ENCODE data around the gene KCNH3.
"Not testable (repeated sequence)": the region's sequence is repeated elsewhere in the genome, so short reads cannot be mapped to it uniquely, and the experiment has no call there.

Gene KCNH3

DNA sequence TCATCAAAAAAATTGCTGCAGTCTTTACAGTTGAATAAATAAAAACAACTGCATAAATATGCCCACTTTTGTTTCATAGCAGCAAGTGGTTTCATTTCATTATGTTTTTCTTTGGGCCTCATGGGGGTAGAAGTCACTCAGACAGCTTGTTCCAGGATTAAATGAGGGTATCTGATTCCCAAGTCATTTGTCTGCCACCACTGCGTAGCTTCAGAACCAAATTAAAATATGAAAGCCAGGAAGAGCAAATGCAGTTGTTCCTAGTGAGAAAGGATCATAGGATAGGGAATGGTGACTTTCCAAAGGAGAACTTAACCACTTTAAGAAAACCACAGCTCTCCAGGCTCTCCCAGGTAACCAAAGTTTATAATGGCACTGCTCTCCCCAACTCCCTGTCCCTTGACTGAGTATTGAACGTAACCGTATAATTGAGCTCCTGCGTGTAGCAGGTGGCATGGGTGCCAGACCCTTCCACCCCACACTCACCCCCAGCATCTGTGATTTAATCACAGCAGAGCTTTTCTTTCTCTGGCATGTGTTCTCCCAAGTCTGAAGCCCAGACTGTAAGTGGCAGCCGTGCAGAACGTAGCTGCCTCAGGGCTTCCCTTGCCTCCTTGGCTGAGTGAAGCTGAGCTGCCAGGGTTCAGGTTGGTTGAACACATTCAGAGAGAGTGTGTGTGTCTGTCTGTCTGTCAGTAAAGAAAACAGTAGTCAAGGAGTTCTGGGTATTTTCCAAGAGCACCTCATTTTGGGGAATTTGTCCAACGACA is 11.3 kb upstream of the KCNH3 start:
- no peak for DNase-seq

DNA sequence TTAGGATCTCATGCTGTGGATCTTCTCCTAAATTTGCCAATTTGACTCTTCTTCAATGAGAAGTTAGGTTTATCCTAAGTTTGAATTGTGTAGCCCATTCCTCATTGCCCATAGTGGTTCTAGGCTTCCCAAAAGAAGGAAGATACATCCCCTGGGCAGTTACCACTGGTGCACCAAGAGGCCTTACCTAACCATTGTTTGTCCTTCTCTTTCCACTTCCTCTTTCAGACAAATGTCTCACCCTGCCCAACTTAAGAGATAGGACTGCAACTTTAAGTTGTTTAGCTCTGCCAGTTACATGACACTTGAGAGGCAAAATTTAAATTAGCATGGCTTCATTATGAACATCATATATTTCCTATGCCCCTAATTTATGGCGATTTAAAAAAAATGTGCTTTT is 9.4 kb upstream of the KCNH3 start:
- no peak for DNase-seq

DNA sequence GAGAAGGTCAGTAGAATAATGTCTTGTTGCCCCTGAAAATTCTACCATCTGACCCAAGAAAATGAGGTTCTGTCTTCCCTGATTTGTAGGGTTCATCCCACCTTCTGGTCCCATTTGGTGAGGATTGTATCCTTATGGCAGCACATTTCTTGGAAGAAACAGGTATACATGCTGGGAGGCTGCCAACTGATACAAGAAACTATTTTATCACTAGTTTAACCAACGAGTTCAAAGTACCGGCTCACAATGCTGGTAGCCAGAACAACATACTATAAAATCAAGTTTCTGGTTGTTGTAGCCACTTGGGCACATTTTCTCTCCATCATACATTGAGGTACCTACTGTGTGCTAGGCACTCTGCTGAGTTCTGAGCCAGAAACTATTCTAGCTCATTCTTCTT is 7.1 kb upstream of the KCNH3 start:
- no peak for DNase-seq

DNA sequence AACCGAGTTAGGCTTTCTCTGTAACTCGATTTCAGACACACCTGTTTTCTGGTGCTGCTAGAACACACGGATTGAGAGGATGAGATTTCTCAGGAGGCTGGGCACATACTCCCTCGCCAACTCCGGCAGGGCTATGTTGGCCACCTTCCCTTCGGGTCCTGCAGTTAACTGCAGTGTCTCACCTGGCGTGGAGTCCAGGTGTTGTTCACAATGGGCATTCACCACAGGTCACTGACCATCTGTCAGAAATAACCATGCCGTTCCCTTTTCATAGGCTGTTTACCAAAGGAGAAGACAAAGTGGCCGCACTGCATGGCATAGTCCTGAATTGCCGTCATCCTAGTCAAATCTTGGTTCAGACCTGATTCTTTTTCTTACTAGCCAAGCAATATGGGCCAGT is 5.5 kb upstream of the KCNH3 start:
- no peak for DNase-seq

DNA sequence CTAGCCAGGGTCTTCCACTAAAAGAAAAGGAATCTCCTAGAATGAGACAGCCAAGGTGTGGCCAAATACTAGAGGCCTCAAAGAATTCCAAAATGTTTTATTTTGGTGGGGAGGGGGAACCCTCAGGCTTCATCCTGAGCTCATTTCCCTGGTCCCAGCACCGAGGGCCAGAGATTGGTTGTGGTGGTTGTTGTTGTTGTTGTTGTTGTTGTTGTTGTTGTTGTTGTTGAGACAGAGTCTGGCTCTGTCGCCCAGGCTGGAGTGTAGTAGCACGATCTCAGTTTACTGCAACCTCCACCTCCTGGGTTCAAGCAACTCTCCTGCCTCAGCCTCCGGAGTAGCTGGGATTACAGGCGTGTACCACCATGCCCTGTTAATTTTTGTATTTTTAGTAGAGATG is 4.7 kb upstream of the KCNH3 start:
- not testable (repeated sequence) for DNase-seq

DNA sequence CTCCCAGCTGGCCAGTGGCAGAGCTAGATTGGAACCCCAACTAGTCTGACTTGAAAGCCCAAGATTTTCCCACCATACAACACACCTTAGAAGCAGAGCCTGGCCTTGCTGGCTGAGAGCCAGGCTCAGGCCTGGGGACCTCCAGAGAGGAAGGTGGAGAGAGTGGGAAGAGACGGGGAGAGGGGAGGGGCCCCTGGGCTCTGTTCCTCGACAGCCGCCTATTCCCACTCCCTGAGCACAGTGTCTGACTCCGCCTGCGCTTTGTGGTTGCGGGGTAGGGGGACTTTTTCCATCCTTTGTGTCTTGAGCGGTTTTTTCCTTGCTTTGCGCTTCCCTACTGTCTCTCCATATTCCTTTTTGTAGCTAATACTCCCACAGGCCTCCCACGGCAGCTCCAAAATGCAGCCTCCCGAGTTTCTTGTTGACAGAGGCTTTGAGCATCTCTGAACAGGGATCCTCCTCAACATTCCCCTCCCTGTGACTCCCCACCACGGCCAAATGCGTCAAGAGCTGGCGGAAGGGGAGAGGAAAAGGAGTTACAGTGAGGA is 4.0 kb upstream of the KCNH3 start:
- no peak for DNase-seq

DNA sequence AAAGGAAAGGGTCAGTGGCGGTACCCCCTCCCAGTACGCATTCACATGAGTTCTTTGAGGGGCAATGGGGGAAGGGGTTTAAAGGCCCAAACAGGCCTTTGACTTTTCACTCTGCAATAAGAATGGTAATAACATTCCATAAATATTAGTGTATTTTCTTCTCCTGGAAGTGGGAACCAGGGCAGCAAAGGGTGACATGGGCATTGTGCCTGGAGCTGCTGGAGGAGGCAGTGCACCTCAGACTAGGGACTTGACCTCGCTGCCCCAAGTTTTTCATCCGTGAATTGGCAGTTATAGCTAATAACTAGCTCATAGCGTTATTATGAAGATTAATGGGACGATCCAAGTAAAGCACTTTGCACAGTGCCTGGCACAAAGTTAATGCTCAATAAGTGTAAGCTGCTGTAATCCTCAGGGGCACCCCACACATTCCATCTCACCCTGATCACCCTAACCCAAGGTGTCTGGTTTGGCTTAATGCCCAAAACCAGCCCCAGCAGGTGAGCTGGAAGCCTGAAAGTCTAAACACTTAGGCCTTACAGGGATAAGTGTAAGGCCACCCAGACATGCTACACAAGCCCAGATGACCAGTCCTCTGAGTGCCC is 2.8 kb upstream of the KCNH3 start:
- no peak for DNase-seq

DNA sequence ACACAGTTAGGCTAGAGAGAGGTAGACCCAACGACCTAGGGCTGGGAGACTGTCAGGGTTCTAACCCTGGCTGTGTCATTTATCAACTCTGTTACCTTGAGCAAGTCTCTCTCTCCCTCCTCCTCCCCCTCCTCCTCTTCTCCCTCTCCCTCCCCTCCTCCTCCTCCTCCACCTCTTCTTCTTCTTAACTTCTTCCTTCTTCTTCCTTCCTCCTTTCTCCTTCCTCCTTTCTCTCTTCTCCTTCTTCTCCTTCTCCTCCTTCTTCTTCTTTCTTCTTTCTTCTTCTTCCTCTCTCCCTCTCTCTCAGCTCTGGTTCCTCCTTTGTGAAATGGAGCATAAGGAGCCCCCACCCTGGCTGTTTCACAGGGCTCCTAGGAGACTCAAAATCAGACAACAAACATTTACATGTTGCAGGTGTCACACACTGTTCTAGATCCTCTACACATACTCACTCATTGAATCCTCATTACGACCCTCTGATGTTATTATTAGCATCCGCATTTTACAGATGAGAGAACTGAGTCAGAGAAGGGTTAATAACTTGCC is 2.2 kb upstream of the KCNH3 start:
- no peak for DNase-seq

DNA sequence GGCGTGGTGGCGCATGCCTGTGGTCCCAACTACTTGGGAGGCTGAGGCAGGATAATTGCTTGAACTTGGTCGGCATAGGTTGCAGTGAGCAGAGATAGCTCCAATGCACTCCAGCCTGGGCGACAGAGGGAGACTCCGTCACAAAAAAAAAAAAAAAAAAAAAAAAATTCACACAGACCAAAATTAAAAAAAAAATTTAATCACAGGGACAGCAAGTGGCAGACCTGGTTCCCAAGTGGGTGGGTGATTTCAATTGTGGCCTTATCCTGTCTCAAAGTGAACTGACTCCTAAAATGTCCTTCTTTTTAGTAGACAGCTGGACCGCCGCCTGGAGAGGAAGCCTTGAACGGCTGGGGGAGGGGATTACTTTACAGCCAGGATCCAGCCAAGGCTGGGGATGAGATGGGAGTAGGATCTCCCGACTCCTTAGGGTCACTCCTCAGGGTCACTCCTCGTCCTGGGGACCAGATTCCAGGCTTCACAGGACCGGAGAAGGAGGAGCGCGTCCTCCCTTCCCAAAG is 1.5 kb upstream of the KCNH3 start:
- DNase-seq = no peak

DNA sequence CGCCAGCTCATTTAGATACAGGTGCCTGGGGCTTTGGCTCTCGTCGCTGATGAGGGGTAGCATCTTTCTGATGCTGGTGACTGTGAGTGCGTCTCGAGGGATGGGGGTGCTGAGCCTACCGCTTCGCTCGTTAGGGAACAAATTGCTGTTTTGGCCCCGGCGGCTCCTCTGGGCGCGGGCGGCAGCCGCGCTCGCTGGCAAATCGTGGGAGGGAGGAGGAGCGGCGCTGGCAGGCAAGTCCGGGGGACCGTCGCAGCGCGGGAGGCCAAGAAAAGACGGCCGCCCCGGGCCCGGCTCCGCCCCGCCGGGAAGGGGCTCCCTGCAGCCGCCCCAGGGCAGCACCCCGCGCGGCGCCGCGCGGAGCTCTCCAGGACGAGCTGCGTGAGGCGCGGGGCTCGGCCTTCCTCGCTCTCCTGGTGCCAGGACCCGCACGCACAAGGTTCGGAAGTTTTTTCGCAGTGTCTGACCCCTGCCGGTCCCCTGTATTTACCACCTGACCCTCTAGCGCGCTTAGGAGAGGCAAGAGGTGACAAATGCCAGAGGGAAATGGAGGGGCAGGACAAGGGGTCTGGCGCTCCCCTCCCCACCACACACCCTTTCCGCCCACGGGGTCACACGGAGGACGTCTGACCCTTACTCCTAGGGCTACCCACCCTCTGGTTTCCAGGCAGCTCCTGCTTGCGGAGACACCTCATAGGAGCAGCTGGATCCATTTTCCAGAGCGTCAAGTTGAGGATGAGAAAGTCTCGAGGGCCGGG is 899 bp upstream of the KCNH3 start:
- DNase-seq = no peak

DNA sequence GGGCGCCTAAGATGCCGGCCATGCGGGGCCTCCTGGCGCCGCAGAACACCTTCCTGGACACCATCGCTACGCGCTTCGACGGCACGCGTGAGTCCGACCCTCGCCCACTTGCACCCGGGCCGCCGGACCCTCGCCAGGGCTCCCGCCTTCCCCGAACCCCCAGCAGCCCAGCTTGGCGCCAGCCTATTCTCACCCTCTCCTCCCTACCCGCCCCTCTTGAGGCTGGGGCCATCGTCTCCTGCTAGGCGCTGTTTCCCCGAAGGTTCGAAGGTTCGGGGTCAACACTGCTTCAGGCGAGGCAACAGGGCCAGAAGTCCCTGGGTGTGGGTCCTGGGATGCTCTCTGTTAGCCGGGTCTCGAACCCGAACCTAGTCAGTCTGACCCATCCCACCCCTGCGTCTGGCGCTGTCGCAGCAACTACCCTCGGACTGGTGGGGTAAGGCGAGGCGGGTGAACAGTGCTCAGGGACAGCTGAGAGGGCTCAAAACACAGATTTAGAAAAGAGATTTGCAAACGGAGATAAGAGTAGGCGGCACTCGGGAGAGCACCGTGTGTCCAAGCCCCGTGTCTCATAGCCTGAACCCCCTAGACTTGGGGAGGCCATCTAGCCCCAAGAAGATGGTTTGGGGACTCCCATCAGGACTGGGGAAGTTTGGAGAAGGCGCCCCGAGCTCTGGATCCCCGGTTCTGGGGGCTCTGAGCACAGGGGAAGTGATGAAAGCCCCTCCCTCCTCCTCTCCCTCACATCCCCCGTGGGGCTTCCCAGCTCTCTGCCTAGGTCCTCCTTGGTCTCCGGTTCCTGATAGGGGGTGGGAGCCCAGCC is 787 bp downstream of the KCNH3 start:
- DNase-seq = no peak

DNA sequence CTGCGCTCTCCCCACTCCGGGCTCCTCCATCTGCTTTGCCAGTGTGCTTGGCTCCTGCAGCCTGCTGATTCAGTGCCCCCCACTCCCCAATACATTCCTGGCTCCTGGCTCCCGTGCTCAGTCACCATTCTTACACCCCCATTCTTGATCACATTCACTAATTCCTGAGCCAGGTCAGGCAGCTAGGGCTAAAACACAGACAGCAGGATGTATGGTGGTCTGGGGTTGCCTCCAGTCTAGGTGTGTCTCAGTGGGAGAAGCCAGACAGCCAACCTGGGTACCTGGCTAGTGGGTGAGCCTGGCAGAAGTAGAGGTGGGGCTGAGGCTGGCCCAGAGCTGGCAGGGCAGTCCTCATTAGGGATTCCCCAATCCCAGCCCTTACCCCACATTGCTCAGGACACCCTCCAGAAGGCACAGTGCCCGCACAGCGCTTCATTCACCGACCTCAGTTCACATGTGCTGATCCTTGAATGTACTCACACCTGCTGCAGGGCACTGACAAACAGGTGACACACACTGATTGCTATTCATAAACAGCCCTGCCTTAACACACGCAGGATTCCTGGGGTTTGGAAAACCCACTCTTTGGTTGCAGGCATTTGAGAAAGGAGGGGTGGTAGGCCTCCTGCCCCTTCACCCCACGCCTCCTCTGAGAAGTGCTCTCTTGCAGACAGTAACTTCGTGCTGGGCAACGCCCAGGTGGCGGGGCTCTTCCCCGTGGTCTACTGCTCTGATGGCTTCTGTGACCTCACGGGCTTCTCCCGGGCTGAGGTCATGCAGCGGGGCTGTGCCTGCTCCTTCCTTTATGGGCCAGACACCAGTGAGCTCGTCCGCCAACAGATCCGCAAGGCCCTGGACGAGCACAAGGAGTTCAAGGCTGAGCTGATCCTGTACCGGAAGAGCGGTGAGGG is 1.7 kb downstream of the KCNH3 start:
- no peak for DNase-seq

DNA sequence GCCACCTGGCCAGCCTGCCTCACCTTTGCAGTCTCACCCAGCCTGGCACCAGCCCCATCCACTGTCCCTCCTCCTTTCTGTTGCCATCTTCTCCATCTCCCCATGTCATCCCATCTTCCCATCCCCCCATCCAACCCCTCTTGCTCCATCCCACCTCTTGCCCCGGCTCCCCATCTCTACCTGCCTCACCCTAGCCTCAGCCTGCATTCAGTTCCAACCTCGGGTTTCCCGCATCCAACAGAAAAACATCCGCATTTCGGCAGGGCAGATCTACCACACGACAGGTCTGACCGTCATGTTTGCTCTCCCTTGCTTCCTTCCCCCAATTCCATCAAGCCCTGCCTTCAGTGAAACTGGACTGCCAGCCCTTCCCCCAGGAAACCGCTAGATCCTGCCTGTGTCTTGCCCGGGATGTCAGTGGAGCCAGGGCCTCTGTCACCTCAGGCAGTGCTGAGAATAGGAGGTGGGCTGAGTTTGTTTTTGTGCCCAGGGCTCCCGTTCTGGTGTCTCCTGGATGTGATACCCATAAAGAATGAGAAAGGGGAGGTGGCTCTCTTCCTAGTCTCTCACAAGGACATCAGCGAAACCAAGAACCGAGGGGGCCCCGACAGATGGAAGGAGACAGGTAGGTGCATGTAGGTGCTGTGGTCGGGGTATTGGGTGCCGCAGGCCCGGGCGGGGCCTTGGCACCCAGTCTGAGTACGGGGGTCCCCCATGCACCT is 2.5 kb downstream of the KCNH3 start:
- no peak for DNase-seq

DNA sequence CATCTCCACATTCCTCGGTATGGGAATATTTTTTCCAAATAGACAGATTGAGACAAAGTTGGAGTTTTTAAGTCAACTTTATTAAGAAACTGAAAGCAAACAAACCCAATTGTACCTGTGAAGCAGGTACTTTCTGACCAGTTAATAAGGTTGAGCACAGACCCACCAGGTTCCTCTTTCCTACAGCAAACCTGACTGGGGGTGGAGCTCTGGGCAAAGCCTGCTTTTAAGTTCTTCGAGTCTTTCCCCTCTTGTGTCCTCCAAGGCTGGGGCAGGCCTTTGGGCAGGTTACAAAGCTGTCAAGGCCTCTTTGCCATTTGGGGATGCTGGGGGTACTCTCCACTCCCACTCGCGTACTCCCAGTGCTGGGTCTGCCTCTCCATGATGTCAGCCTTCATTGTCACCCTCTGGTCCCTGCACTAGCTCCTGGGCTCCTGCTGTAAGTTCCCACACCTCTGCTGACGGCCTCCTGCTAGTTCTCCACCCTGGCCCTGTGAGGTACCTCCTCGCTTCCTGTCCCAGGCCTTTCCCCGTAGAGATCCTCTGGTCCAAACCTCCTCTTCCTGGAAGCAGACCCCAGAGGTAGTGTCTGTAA is 3.2 kb downstream of the KCNH3 start:
- DNase-seq = no peak

DNA sequence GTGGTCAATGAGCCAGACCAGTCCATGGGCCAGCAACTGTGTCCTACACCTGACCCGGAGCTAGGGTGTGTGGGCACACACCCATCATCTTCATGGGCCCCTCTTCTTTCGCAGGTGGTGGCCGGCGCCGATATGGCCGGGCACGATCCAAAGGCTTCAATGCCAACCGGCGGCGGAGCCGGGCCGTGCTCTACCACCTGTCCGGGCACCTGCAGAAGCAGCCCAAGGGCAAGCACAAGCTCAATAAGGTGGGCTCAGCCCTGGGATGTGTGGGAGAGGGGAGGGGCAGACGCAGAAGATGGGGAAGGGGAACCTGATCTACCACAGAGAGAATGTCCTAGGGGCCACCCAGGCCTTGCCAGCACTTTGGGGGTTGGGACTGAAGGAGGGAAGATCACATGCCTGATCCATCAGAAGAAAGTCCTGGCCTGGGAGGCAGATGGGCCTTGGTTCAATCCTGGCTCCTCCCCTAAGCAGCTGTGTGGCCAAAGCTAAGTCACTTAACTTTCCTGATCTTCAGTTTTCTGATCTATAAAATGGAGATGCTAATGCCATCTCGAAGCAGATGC is 3.8 kb downstream of the KCNH3 start:
- no peak for DNase-seq

DNA sequence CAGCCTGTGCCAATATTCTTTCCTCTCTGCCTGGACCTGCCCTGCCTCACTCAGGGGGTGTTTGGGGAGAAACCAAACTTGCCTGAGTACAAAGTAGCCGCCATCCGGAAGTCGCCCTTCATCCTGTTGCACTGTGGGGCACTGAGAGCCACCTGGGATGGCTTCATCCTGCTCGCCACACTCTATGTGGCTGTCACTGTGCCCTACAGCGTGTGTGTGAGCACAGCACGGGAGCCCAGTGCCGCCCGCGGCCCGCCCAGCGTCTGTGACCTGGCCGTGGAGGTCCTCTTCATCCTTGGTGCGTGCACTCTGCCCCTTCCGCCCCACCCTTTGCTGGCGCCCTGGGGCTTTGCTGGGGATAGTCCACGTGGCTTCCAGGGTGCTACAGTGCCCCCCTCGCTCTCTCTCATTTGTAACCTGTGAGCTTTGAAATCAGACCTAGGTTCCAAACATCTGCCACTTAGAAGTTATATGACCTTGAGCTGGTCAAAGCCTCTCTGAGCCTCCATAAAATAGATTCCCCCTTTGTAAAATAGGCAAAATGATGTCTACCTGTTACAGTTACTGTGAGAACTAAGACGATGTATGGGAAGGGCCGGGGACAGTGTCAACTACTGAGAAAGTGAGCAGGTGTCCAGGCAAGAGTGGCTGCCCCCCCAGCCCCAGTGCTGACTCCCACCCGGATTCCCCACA is 4.5 kb downstream of the KCNH3 start:
- DNase-seq = no peak

DNA sequence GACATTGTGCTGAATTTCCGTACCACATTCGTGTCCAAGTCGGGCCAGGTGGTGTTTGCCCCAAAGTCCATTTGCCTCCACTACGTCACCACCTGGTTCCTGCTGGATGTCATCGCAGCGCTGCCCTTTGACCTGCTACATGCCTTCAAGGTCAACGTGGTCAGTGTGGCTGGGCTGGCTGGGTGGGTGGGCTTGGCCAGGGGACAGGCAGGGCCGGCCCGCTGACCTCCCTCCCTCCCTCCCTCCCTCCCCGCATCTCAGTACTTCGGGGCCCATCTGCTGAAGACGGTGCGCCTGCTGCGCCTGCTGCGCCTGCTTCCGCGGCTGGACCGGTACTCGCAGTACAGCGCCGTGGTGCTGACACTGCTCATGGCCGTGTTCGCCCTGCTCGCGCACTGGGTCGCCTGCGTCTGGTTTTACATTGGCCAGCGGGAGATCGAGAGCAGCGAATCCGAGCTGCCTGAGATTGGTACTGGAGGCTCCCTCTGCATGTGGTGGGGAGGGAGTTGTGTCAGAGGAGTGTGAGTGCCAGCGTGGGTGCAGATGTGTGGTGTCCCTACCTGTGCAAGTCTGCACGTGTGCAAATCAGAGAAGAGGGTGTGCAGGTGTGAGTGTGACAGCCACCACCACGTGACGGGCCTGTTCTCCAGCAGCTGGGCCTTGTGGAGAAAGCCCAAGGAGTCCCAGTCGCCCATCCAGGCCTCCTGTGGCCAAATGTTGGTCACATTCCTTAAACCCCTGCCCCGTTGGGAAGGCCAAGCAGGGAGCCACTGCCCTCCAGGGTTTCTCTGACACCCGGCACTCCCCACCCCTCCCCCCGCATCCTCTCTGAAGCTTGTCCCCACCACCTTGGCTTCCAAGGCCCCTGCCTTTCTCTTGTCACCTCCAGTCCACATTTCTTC is 5.3 kb downstream of the KCNH3 start:
- DNase-seq = no peak

DNA sequence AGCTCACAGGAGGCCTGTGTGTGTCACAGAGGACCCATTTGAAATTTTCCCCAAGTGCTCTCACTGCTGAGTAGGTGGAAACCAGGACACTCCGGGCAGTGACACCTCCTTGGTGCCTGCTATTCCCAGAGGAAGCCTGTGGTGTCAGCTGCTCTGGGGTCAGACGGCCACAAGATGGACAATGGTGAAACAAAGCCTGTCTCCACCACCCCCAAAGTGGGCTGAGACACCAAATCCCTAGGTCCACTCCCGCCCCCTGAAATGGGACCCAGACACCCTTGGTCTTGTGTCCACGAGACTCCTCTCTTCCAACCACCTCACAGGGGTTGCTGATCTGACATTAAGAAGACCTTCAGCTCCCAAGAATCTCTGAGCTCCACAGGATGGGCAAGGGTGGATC is 7.0 kb downstream of the KCNH3 start:
- DNase-seq = no peak
